ENCODE data around the gene ANKRD60.

Gene ANKRD60

DNA sequence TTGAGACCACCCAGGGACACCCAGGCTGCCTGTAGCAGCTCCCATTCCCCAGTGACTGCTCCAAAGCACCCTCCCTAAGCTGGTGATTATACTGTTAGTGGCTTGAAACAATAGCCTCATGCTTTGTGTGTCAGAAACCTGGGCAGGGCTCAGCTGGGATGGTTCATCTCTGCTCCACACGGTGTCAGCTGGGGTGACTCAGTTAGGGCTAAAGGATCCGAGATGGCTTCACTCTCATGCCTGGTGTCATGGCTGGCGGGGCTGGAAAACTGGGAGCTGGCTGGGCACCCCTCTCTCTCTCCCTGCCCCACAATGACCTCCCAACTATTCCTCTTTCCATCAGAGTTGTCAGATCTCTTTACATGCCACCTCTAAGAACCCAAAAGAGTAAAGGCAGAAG is 44.4 kb downstream of the ANKRD60 start:
- no peak for DNase-seq

- no peak for DNase-seq
These were observed 45.8 kb downstream of the ANKRD60 start for GRCh38 chr20:58182521-58183140.

DNA sequence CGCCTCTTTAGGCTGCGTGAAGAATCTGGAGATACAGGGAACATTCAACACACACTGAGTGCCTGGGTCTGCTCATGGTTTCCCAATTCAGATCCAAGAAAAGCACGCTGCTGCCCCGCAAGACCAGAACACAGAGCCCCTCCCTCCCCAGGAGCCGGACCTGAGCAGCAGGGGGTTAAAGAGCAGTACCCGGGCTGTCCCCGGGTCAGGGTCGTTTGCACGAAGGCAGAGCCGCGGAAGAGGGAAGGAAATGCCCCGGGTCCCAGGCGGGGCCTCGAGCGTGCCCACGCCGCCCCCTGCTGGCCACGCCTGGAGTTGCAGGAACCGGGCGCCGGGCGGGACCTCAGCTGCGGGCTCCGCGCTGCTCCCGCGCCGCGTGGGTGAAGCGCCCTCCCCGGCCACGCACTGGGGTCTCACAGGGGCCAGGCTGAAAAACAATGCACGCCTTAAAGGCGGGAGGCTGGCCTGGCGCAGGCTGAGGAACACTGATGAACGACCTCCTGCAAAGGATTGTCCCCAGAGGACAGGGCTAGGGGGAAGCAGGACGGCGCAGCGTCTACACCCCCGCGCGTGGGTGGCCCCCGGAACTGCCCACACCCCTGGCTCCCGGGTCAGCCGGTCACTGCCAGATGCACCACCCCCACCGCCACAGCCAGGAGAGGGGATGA is 48.9 kb downstream of the ANKRD60 start:
- peak; percentile 72 for DNase-seq

GRCh38 chr20:58179083-58179431 is 49.4 kb downstream of the ANKRD60 start:
- no peak for DNase-seq

DNA sequence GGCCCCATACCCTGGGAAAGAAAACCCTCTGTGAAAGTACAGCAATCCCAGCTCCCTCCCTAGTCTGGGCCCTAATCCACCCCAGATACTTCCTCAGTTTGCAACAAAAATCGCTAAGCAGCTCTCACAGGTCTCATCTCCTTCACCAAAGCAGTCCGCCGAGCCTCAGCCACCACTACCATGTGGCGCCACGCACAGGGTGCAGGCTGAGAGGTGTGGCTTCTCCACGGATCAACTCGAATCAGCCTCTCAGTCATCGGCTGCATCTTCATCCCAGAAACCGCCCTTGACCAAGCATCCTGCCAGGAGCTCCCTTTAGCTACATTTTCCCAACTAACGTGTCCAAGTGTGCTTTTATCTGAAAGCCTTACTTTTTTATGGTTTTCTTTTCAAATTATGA is 50.7 kb downstream of the ANKRD60 start:
- DNase-seq, result no peak

- no peak for DNase-seq
These were observed 52.6 kb downstream of the ANKRD60 start for GRCh38 chr20:58175836-58176235.

- no peak for DNase-seq
These were observed 53.0 kb downstream of the ANKRD60 start for GRCh38 chr20:58175425-58175824.

DNA sequence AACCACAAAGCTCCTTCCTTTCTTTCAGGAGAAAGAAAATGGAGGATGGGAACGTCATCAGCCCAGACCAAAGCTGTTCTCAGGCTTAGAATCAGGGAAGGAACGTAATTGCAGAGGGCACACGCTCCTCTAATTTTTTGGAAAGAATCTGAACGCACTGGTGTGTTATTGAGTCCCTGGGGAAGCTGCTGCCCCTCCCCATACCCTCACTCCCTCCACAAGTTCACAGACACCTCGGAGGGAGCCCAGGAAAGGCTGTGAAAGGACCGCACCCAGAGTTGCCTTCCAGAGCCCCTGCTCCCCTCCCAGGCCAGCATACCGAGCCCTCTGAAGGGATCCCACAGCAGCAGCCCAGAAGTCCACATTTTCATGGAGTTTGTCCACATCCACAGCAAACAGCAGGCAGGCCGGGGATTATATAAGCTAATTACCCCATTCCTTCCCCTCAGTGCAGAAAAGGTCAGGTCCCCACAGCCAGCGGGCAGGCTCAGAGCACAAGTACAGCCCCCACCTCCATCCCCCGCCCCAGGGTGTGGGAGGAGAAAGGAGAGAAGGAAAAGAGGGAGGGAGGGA is 53.7 kb downstream of the ANKRD60 start:
- DNase-seq, result no peak

DNA sequence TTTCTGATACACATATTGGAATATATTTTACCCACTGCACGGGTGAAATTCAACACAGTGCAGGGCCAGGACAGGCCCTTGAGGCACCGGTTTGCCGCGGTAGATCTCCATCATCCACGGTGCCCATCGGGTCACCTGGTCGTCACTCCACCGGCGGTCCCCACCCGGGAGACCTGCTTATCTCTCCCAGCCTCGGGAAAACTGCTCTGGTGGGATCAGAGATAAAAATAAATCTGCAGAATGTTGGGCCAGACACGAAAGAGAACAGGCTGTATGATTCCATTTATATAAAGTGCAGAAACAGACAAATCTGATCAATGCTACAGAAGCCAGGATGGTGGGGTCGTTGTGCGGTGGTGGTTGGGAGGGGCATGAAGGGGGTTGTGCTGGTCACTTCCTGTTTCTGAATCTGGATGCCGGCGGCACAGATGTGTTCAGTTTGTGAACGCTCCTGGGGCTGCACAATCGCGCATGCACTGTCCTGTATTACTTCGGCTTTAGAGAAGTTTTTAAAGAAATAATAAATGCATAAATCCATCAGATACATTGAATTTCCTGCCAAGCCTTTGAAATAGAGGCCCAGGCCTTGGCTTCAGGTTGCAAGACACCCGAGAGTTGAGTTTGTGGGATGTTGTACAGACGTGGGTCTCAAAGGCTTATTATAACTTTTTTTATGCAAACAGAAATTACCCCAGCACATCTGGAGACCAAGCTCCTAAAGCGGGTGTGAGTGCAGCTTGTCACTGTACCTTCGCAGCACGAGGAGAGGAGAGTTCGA is 54.3 kb downstream of the ANKRD60 start:
- no peak for DNase-seq

GRCh38 chr20:58173091-58173490 is 55.4 kb downstream of the ANKRD60 start:
- no peak for DNase-seq

- no peak for DNase-seq
These were observed 56.5 kb downstream of the ANKRD60 start for GRCh38 chr20:58171796-58172425.

GRCh38 chr20:58169450-58169849 is 59.0 kb downstream of the ANKRD60 start:
- no peak for DNase-seq

GRCh38 chr20:58168843-58169242 is 59.6 kb downstream of the ANKRD60 start:
- no peak for DNase-seq

DNA sequence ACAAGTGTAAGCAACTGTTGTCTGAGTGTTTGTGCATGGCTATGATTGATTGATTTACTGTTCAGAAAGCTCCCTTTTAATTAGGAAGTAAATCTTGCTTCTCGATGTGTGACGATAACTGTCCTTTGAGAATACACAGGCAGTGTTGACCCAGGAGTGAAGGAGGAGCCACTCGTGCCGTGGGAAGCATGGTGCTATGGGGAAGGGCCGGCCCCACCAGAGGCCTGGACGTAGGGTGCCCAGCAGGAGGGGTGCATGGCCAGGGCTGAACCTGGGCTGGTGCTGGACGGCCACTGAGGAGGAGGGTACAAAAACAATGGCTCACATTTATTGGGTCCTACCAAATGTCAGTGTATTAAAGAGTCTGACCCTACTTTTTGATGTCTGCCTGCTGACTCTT is 60.7 kb downstream of the ANKRD60 start:
- no peak for DNase-seq

Measured in activated naive CD4-positive, alpha-beta T cell treated with anti-CD3 and anti-CD28 coated beads, Interleukin-2, amount 50 U/mL, for 16 hours (primary cell).